Sigmoid colon (tissue), 7 donors: Measurements from ENCODE around the gene TFCP2. TPM values are rescaled to one million over a fixed set of nuclear protein-coding genes. Genes with fewer than 3 reads are reported as not detected.

Experiments used
- DNase-seq: peaks from one replicate; pipeline ENCODE4 v3.0.0-alpha.2; 2019
- H3K27ac ChIP-seq, 4 donors: fragments of 200-600 bp; sonication (generic); one replicate each; pipeline ENCODE4 v1.5.1; 2016 to 2019; ENCODE audit warnings: mild to moderate bottlenecking in 1 of 4
- H3K27me3 ChIP-seq, 3 donors: fragments of 200-600 bp; sonication (generic); one replicate each; pipeline ENCODE4 v1.5.1; 2019; ENCODE audit warnings: mild to moderate bottlenecking in 1 of 3
- H3K36me3 ChIP-seq, 4 donors: fragments of 200-600 bp; sonication (generic); one replicate each; pipeline ENCODE4 v1.5.1; 2016 to 2019
- H3K4me1 ChIP-seq, 4 donors: fragments of 200-600 bp; sonication (generic); one replicate each; pipeline ENCODE4 v1.5.1; 2017 to 2019
- H3K4me3 ChIP-seq, 4 donors: fragments of 200-600 bp; sonication (generic); one replicate each; pipeline ENCODE4 v1.5.1; 2017 to 2019; ENCODE audit warnings: mild to moderate bottlenecking in 2 of 4, moderate library complexity in 1 of 4
- H3K9me3 ChIP-seq, 4 donors: fragments of 200-600 bp in 3 of 4; sonication (generic) in 3 of 4; one replicate each; pipeline versions ENCODE4 v1.5.1 to v1.6.1; 2013 to 2019
- CTCF ChIP-seq, 4 experiments: fragments of 450-650 bp in 3 of 4; fragments of 200-600 bp in 1 of 4; IDR thresholded peaks; one replicate each; pipeline ENCODE4 v1.5.1; 2016 to 2019; ENCODE audit warnings: antibody characterized with exemption in 4 of 4, mild to moderate bottlenecking in 3 of 4, moderate library complexity in 2 of 4
- EP300 ChIP-seq, 4 donors: sonication (generic); formaldehyde crosslinking; IDR thresholded peaks; one replicate each; pipeline ENCODE4 v1.6.1; 2017; ENCODE audit warnings: antibody characterized with exemption in 4 of 4
- POLR2A ChIP-seq, 2 donors: fragments of 450-650 bp; IDR thresholded peaks; one replicate each; pipeline ENCODE4 v1.6.1; 2016; ENCODE audit warnings: antibody characterized with exemption in 2 of 2, mild to moderate bottlenecking in 2 of 2, moderate library complexity in 2 of 2
- POLR2AphosphoS5 ChIP-seq, 4 donors: sonication (generic); formaldehyde crosslinking; IDR thresholded peaks; one replicate each; pipeline ENCODE4 v1.6.1; 2017; ENCODE audit warnings: antibody characterized with exemption in 4 of 4
- WGBS, 2 donors: extraction: QIAGEN DNeasy Blood & Tissue Kit; methylation state at CpG; one replicate each; pipeline ENCODE4 v1.1.7; 2013; 5-methylcytosine and 5-hydroxymethylcytosine counted together
- intact Hi-C: fragments of 100-400 bp; cut with DNase I; formaldehyde crosslinking; loops from one replicate; pipeline ENCODE4 v1.15.1; 2023
- polyA plus RNA-seq, 3 donors: library from polyadenylated mRNA; stranded (reverse); fragments of 200-250 nt; gene quantifications; one replicate each; pipeline ENCODE4 v1.2.3, GENCODE V29; 2013
- total RNA-seq, 4 donors: library from RNA; depleted of rRNA; stranded (reverse); fragments of >200 nt; gene quantifications; one replicate each; pipeline ENCODE4 v1.1.0, GENCODE V29; 2016
- donor health status: healthy with polysubstance abuse.
- donor health status: Bipolar disorder and iron deficiency.
- donor health status: healthy.

The TFCP2 gene
- total and polyA plus RNA-seq, 7 donors: 10.4 to 18.1 (median 12.7) TPM

- DNase-seq: no peak
- 93 to 95% methylated on average over 6 of the region's 6 CpGs for WGBS, 2 donors
- intact Hi-C loops: no loop called here
- H3K27me3 ChIP-seq: no peaks in the 10 kb centered on the region
- H3K36me3 ChIP-seq: peaks cover 0 to 34% (median 5%) of the 10 kb centered on the region in 4 donors
- H3K4me3 ChIP-seq: no peak overlapping the region
- H3K4me1 ChIP-seq: no peaks in the 10 kb centered on the region
- H3K27ac ChIP-seq: no peak overlapping the region
- TF ChIP-seq EP300 (IDR thresholded peaks at IDR 0.05) (no peak), POLR2A (IDR thresholded peaks at IDR 0.05) (no peak), CTCF (IDR thresholded peaks at IDR 0.05) (no peak), POLR2AphosphoS5 (IDR thresholded peaks at IDR 0.05) (no peak)
- no peaks in the 10 kb centered on the region for H3K9me3 ChIP-seq
Measured at GRCh38 chr12:51205350-51205749, 32.4 kb upstream of the TFCP2 start.

- 88 to 91% methylated on average over 5 of the region's 5 CpGs for WGBS, 2 donors
- TF ChIP-seq EP300 (IDR thresholded peaks at IDR 0.05): no peak
- TF ChIP-seq POLR2A (IDR thresholded peaks at IDR 0.05): no peak
- TF ChIP-seq CTCF (IDR thresholded peaks at IDR 0.05): no peak
- H3K4me1 ChIP-seq: no peaks in the 10 kb centered on the region
- DNase-seq: no peak
- no peaks in the 10 kb centered on the region for H3K27me3 ChIP-seq
- intact Hi-C loops: no loop called here
- no peaks in the 10 kb centered on the region for H3K9me3 ChIP-seq
- no peak overlapping the region for H3K27ac ChIP-seq
- peaks cover 0 to 36% (median 7%) of the 10 kb centered on the region in 4 donors for H3K36me3 ChIP-seq
- H3K4me3 ChIP-seq: no peak overlapping the region
Measured at GRCh38 chr12:51202718-51203117, 29.8 kb upstream of the TFCP2 start.

GRCh38 chr12:51200806-51201205 lies 27.9 kb upstream of the TFCP2 start:
- Histone ChIP-seq H3K27me3 (no peaks in the 10 kb centered on the region), H3K4me3 (no peak overlapping the region), H3K27ac (no peak overlapping the region), H3K4me1 (no peaks in the 10 kb centered on the region), H3K36me3 (peaks cover 0 to 31% (median 6%) of the 10 kb centered on the region in 4 donors), H3K9me3 (no peaks in the 10 kb centered on the region)
- no peak for DNase-seq
- 94 to 95% methylated on average over 9 of the region's 9 CpGs for WGBS, 2 donors
- TF ChIP-seq EP300 (IDR thresholded peaks at IDR 0.05) (no peak), POLR2AphosphoS5 (IDR thresholded peaks at IDR 0.05) (no peak), POLR2A (IDR thresholded peaks at IDR 0.05) (no peak), CTCF (IDR thresholded peaks at IDR 0.05) (no peak)
- intact Hi-C loops: no loop called here

GRCh38 chr12:51200156-51200555 lies 27.2 kb upstream of the TFCP2 start:
- Histone ChIP-seq H3K36me3 (peaks cover 0 to 31% (median 6%) of the 10 kb centered on the region in 4 donors), H3K4me1 (no peaks in the 10 kb centered on the region), H3K9me3 (no peaks in the 10 kb centered on the region), H3K27me3 (no peaks in the 10 kb centered on the region), H3K27ac (no peak overlapping the region), H3K4me3 (no peak overlapping the region)
- DNase-seq: no peak
- 89 to 93% methylated on average over 7 of the region's 7 CpGs for WGBS, 2 donors
- TF ChIP-seq EP300 (IDR thresholded peaks at IDR 0.05) (no peak), CTCF (IDR thresholded peaks at IDR 0.05) (no peak), POLR2AphosphoS5 (IDR thresholded peaks at IDR 0.05) (no peak), POLR2A (IDR thresholded peaks at IDR 0.05) (no peak)
- intact Hi-C loops: no loop called here

- Histone ChIP-seq H3K36me3 (peaks cover 0 to 37% (median 6%) of the 10 kb centered on the region in 4 donors), H3K4me1 (no peaks in the 10 kb centered on the region), H3K4me3 (no peak overlapping the region), H3K27me3 (no peaks in the 10 kb centered on the region), H3K27ac (no peak overlapping the region), H3K9me3 (no peaks in the 10 kb centered on the region)
- no peak for TF ChIP-seq EP300 (IDR thresholded peaks at IDR 0.05)
- TF ChIP-seq CTCF (IDR thresholded peaks at IDR 0.05): no peak
- no peak for TF ChIP-seq POLR2AphosphoS5 (IDR thresholded peaks at IDR 0.05)
- TF ChIP-seq POLR2A (IDR thresholded peaks at IDR 0.05): no peak
- intact Hi-C loops: no loop called here
- no peak for DNase-seq
- WGBS, 2 donors: 93 to 96% methylated on average over 10 of the region's 10 CpGs
Measured at GRCh38 chr12:51199366-51199945, 26.5 kb upstream of the TFCP2 start.
